GM23248 (cell line): ENCODE measurements around the gene NOTCH1. TPM values are rescaled to one million over a fixed set of nuclear protein-coding genes. Genes with fewer than 3 reads are reported as not detected.

Experiments
- DNase-seq: peaks from one replicate; pipeline ENCODE4 v3.0.0-alpha.2; 2015
- H2AFZ ChIP-seq: fragments of 200-600 bp; sonication (generic); 2 replicates; pipeline ENCODE4 v1.6.1; 2016; ENCODE audit warnings: antibody characterized with exemption
- H3F3A ChIP-seq: fragments of 200-600 bp; sonication (generic); 2 replicates; pipeline ENCODE4 v1.6.1; 2016; ENCODE audit warnings: mild to moderate bottlenecking, antibody characterized with exemption, mixed run types; ENCODE audit not compliant: insufficient read depth
- H3K27ac ChIP-seq: fragments of 200-600 bp; sonication (generic); 2 replicates; pipeline ENCODE4 v1.5.1; 2016; ENCODE audit warnings: mild to moderate bottlenecking
- H3K27me3 ChIP-seq: fragments of 200-600 bp; sonication (generic); replicated peaks from 2 replicates; pipeline ENCODE4 v1.6.1; 2016; ENCODE audit warnings: mild to moderate bottlenecking; ENCODE audit not compliant: insufficient read depth
- H3K36me3 ChIP-seq: fragments of 200-600 bp; sonication (generic); 2 replicates; pipeline ENCODE4 v1.6.1; 2016; ENCODE audit warnings: low read depth, mild to moderate bottlenecking
- H3K4me1 ChIP-seq: fragments of 200-600 bp; sonication (generic); 2 replicates; pipeline ENCODE4 v1.6.1; 2016; ENCODE audit warnings: mild to moderate bottlenecking; ENCODE audit not compliant: insufficient read depth
- H3K4me2 ChIP-seq: fragments of 200-600 bp; sonication (generic); one replicate; pipeline ENCODE4 v1.6.1; 2016; ENCODE audit warnings: mild to moderate bottlenecking; ENCODE audit not compliant: unreplicated experiment
- H3K4me3 ChIP-seq: fragments of 200-600 bp; sonication (generic); 2 replicates; pipeline ENCODE4 v1.5.1; 2016; ENCODE audit warnings: mild to moderate bottlenecking
- H3K79me2 ChIP-seq: fragments of 200-600 bp; sonication (generic); 2 replicates; pipeline ENCODE4 v1.6.1; 2016; ENCODE audit warnings: mild to moderate bottlenecking; ENCODE audit not compliant: insufficient read depth
- H3K9ac ChIP-seq: fragments of 200-600 bp; sonication (generic); 2 replicates; pipeline ENCODE4 v1.6.1; 2016; ENCODE audit warnings: mild to moderate bottlenecking
- H3K9me2 ChIP-seq: fragments of 200-600 bp; sonication (generic); 2 replicates; pipeline ENCODE4 v1.6.1; 2016; ENCODE audit warnings: mixed run types, mild to moderate bottlenecking, moderate library complexity; ENCODE audit not compliant: insufficient read depth
- H3K9me3 ChIP-seq: fragments of 200-600 bp; sonication (generic); one replicate; pipeline ENCODE4 v1.6.1; 2017; ENCODE audit warnings: low read depth
- H4K20me1 ChIP-seq: fragments of 200-600 bp; sonication (generic); 2 replicates; pipeline ENCODE4 v1.6.0; 2016; ENCODE audit not compliant: insufficient read depth
- EZH2 ChIP-seq: fragments of 200-600 bp; sonication (generic); IDR thresholded peaks from 2 replicates; pipeline ENCODE4 v1.6.1; 2018; ENCODE audit warnings: antibody characterized with exemption, mild to moderate bottlenecking; ENCODE audit not compliant: insufficient read depth, poor library complexity, severe bottlenecking
- EZH2phosphoT487 ChIP-seq: fragments of 200-600 bp; sonication (generic); IDR thresholded peaks from 2 replicates; pipeline ENCODE4 v1.6.1; 2018; ENCODE audit warnings: antibody characterized with exemption, moderate library complexity, mild to moderate bottlenecking, low read depth; ENCODE audit not compliant: insufficient read depth
- WGBS, 2 experiments: methylation state at CpG; one replicate each; pipeline ENCODE4 v1.1.6; 2015 to 2017; ENCODE audit warnings: low lambda C conversion rate in 2 of 2, low coverage in 1 of 2; ENCODE audit errors: missing lambda C conversion rate in 2 of 2; 5-methylcytosine and 5-hydroxymethylcytosine counted together
- in situ Hi-C: fragments of 300-500 bp; cut with MboI; formaldehyde crosslinking; loops from 2 replicates; pipeline ENCODE4 v1.15.0; 2020
- polyA plus RNA-seq: library from polyadenylated mRNA; unstranded; fragments of >200 nt; fragmentation: Nextera tagmentation; extraction: Ambion mirVana; gene quantifications from 2 replicates; pipeline ENCODE4 v1.2.1, GENCODE V29; 2016
- total RNA-seq: library from RNA; depleted of rRNA; stranded (reverse); fragments of >200 nt; shearing (Covaris generic); gene quantifications from 2 replicates; pipeline ENCODE4 v1.2.3, GENCODE V29; 2014

The NOTCH1 gene
- total and polyA plus RNA-seq, 2 experiments from 2014 or later = 1.5 to 5.7 TPM

DNA sequence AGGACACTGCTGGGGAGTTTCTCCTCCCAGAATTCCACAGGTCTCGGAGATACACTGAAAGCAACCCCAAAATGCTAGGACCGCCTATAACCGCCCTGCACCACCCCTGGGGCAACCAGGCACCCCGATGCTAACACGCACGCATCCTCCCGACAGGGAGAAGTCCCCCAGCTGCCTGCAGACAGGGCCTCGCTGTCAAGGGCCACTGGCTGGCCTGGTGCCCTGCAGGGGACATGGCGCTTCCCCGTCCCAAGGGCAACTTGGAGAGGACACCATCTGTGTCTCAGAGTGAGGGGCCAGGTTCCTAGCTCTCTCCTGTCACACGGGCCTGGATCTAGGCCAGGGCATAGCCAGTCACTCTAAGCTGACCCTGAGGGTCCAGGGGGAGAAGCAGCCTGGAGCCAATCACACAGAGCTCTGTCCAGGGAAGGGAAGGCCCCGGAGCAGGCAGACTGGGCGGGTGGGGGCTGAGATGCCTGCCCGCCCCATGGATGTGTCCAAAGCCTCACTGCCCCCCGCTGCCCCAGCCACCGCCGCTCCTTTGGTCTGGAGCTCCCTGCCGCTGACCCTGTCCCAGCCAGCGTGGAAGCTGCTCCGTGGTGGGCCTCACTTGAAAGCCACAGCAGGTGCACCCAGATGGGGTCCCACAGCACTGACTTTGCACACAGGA is 9.7 kb downstream of the NOTCH1 start:
- 91% methylated on average over 19 to 20 of the region's 20 CpGs for WGBS, 2 experiments
- no peak for DNase-seq
- Histone ChIP-seq H2AFZ (no peak overlapping the region), H3K9ac (no peak overlapping the region), H3K4me1 (no peaks in the 10 kb centered on the region), H3K4me3 (no peak overlapping the region), H3K79me2 (no peaks in the 10 kb centered on the region), H4K20me1 (no peaks in the 10 kb centered on the region), H3K9me2 (no peaks in the 10 kb centered on the region), H3K4me2 (no peak overlapping the region), H3F3A (no peaks in the 10 kb centered on the region), H3K27ac (no peak overlapping the region), H3K9me3 (no peaks in the 10 kb centered on the region), H3K36me3 (no peaks in the 10 kb centered on the region), H3K27me3 (no peaks in the 10 kb centered on the region)
- TF ChIP-seq EZH2 (no peak), EZH2phosphoT487 (no peak)
- in situ Hi-C loops = no loop called here

DNA sequence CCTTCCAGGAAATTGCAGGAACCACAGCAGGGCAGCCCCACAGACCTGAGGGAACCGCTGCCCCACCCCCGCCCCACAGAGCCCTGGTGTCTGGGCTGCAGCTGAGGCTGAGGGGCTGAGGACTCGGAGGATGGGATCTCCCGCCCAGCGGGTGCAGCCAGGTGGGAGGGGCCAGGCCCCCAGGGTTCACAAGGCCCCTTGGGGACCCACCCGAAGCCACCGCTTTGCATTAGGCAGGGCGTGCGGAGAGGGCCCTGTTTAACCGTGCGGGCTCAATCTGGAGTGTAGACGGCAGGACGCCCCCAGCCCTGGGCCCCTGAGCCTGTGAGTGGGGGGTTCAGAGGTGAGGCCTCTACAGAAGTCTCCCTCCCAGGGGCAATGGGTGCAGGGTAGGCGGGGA is 10.8 kb downstream of the NOTCH1 start:
- Histone ChIP-seq H3K4me2 (no peak overlapping the region), H3K36me3 (no peaks in the 10 kb centered on the region), H3K27me3 (no peaks in the 10 kb centered on the region), H3K9me3 (no peaks in the 10 kb centered on the region), H3K4me3 (no peak overlapping the region), H3K79me2 (no peaks in the 10 kb centered on the region), H3K9me2 (no peaks in the 10 kb centered on the region), H3K9ac (no peak overlapping the region), H3K4me1 (no peaks in the 10 kb centered on the region), H3K27ac (no peak overlapping the region), H3F3A (no peaks in the 10 kb centered on the region), H2AFZ (no peak overlapping the region), H4K20me1 (no peaks in the 10 kb centered on the region)
- DNase-seq = no peak
- TF ChIP-seq EZH2phosphoT487 (no peak), EZH2 (no peak)
- WGBS, 2 experiments = 69 to 76% methylated on average over 13 to 14 of the region's 14 CpGs
- in situ Hi-C loops = no loop called here

- H3K79me2 ChIP-seq = no peaks in the 10 kb centered on the region
- no peak overlapping the region for H3K27ac ChIP-seq
- H3K4me2 ChIP-seq = no peak overlapping the region
These were observed 11.5 kb downstream of the NOTCH1 start for GRCh38 chr9:136534366-136534765.

DNA sequence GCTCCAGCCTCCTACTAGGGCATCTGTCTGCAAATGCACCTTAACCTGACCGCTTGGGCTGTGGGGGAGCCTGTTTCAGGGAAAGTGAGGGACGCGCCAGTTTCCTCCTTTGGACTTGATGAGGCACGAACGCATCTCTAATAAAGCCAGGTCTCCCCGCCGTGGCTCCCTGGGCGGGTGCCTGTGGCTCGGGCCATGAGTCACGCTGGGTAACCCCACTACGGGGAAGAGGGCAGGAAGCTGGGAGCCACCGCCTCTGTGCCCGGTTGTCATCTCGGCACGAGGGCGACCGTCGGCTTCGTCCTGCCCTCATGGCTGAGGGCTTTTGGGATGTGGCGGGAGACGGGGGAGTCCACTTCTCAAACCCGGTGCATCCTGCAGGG is 12.1 kb downstream of the NOTCH1 start:
- Histone ChIP-seq H3K79me2 (no peaks in the 10 kb centered on the region), H2AFZ (no peak overlapping the region), H3K9me3 (no peaks in the 10 kb centered on the region), H3K36me3 (no peaks in the 10 kb centered on the region), H3K9me2 (no peaks in the 10 kb centered on the region), H3K4me3 (no peak overlapping the region), H3F3A (no peaks in the 10 kb centered on the region), H3K27ac (no peak overlapping the region), H3K9ac (no peak overlapping the region), H4K20me1 (no peaks in the 10 kb centered on the region), H3K4me1 (no peaks in the 10 kb centered on the region), H3K27me3 (no peaks in the 10 kb centered on the region), H3K4me2 (no peak overlapping the region)
- in situ Hi-C loops = no loop called here
- no peak for DNase-seq
- WGBS, 2 experiments = 94 to 96% methylated on average over 21 to 22 of the region's 22 CpGs
- no peak for TF ChIP-seq EZH2phosphoT487
- no peak for TF ChIP-seq EZH2

More at GRCh38 chr9:136534366-136534765, 11.5 kb downstream of the NOTCH1 start:
- no peaks in the 10 kb centered on the region for H3K36me3 ChIP-seq
- WGBS, 2 experiments = 89 to 92% methylated on average over 17 to 18 of the region's 18 CpGs
- DNase-seq = no peak
- H3K9ac ChIP-seq = no peak overlapping the region
- TF ChIP-seq EZH2 (no peak), EZH2phosphoT487 (no peak)
- H4K20me1 ChIP-seq = no peaks in the 10 kb centered on the region
- H3K9me2 ChIP-seq = no peaks in the 10 kb centered on the region
- in situ Hi-C loops = no loop called here
- no peaks in the 10 kb centered on the region for H3K9me3 ChIP-seq
- H3K27me3 ChIP-seq = no peaks in the 10 kb centered on the region
- no peak overlapping the region for H2AFZ ChIP-seq
- no peaks in the 10 kb centered on the region for H3K4me1 ChIP-seq
- no peak overlapping the region for H3K4me3 ChIP-seq
- no peaks in the 10 kb centered on the region for H3F3A ChIP-seq
